Measurements from ENCODE around the gene AGBL4. TPM values are rescaled to one million over a fixed set of nuclear protein-coding genes. Genes with fewer than 3 reads are reported as not detected.

The AGBL4 gene
- total RNA-seq, 1 experiment from 2014 or later, result not detected

GRCh38 chr1:48701445-48701844 is 1322.3 kb downstream of the AGBL4 start:
- Histone ChIP-seq H3K4me3 (ENCODE audit: low read depth, low read length) (no peak overlapping the region), H3K36me3 (ENCODE audit: control insufficient read depth, insufficient read depth, low read length) (no peaks in the 10 kb centered on the region), H3K9me3 (no peaks in the 10 kb centered on the region), H3K27me3 (replicated peaks; ENCODE audit: control insufficient read depth, insufficient read depth, low read length) (no peaks in the 10 kb centered on the region), H3K4me1 (no peaks in the 10 kb centered on the region)
- H3K36me3 Mint-ChIP-seq (ENCODE audit: insufficient read depth, unreplicated experiment), result no peaks in the 10 kb centered on the region
- H3K27me3 Mint-ChIP-seq (ENCODE audit: insufficient read depth, unreplicated experiment), result peaks cover 12% of the 10 kb centered on the region
- DNase-seq, result no peak
- no peaks in the 10 kb centered on the region for H3K9me3 Mint-ChIP-seq (ENCODE audit: unreplicated experiment)
- BruUV-seq (replicated peaks), result no TSS peak
- ChIA-PET CTCF (interaction anchor here (0.7 kb wide), 1 partner anchor 142 kb away, joined by 4 read pairs; no protein-coding TSS in a partner anchor), POLR2A (no interaction called here)
- no peak overlapping the region for H3K4me3 Mint-ChIP-seq (ENCODE audit: unreplicated experiment)
- H3K27ac Mint-ChIP-seq (ENCODE audit: unreplicated experiment), result no peak overlapping the region
- TF ChIP-seq CTCF (IDR thresholded peaks at IDR 0.05; ENCODE audit: insufficient read depth in 1 of 2, low read depth in 1 of 2, low read length in 1 of 2, severe bottlenecking in 1 of 2, unreplicated experiment in 1 of 2), result no peak
- no peaks in the 10 kb centered on the region for H3K4me1 Mint-ChIP-seq (ENCODE audit: low read depth, unreplicated experiment)
- intact Hi-C loops (cut with micrococcal nuclease; ENCODE audit: unreplicated experiment), result no loop called here

- Mint-ChIP-seq H3K27ac (ENCODE audit: unreplicated experiment) (no peak overlapping the region), H3K36me3 (ENCODE audit: insufficient read depth, unreplicated experiment) (no peaks in the 10 kb centered on the region), H3K27me3 (ENCODE audit: insufficient read depth, unreplicated experiment) (peaks cover 11% of the 10 kb centered on the region), H3K4me3 (ENCODE audit: unreplicated experiment) (no peak overlapping the region), H3K4me1 (ENCODE audit: low read depth, unreplicated experiment) (no peaks in the 10 kb centered on the region), H3K9me3 (ENCODE audit: unreplicated experiment) (no peaks in the 10 kb centered on the region)
- H3K9me3 ChIP-seq, result no peaks in the 10 kb centered on the region
- no peaks in the 10 kb centered on the region for H3K27me3 ChIP-seq (replicated peaks; ENCODE audit: control insufficient read depth, insufficient read depth, low read length)
- peak; percentile 42 to 64 for DNase-seq
- no peak overlapping the region for H3K4me3 ChIP-seq (ENCODE audit: low read depth, low read length)
- BruUV-seq (replicated peaks), result no TSS peak
- POLR2A ChIA-PET, result no interaction called here
- intact Hi-C loops (cut with micrococcal nuclease; ENCODE audit: unreplicated experiment), result loop anchor here (1.0 kb wide), 2 partner anchors 125 to 145 kb away; no protein-coding TSS in a partner anchor
- no peaks in the 10 kb centered on the region for H3K4me1 ChIP-seq
- no peaks in the 10 kb centered on the region for H3K36me3 ChIP-seq (ENCODE audit: control insufficient read depth, insufficient read depth, low read length)
- peak; percentile 72 to 78 for TF ChIP-seq CTCF (IDR thresholded peaks at IDR 0.05; ENCODE audit: insufficient read depth in 1 of 2, low read depth in 1 of 2, low read length in 1 of 2, severe bottlenecking in 1 of 2, unreplicated experiment in 1 of 2)
- CTCF ChIA-PET, result no interaction called here
These were observed 1326.6 kb downstream of the AGBL4 start for GRCh38 chr1:48697066-48697707.

GRCh38 chr1:48695161-48695560 is 1328.6 kb downstream of the AGBL4 start:
- no peaks in the 10 kb centered on the region for H3K9me3 ChIP-seq
- ChIA-PET POLR2A (no interaction called here), CTCF (no interaction called here)
- no peak for TF ChIP-seq CTCF (IDR thresholded peaks at IDR 0.05; ENCODE audit: insufficient read depth in 1 of 2, low read depth in 1 of 2, low read length in 1 of 2, severe bottlenecking in 1 of 2, unreplicated experiment in 1 of 2)
- H3K27ac Mint-ChIP-seq (ENCODE audit: unreplicated experiment), result no peak overlapping the region
- H3K9me3 Mint-ChIP-seq (ENCODE audit: unreplicated experiment), result no peaks in the 10 kb centered on the region
- peaks cover 9% of the 10 kb centered on the region for H3K27me3 Mint-ChIP-seq (ENCODE audit: insufficient read depth, unreplicated experiment)
- no peak overlapping the region for H3K4me3 Mint-ChIP-seq (ENCODE audit: unreplicated experiment)
- no peak overlapping the region for H3K4me3 ChIP-seq (ENCODE audit: low read depth, low read length)
- intact Hi-C loops (cut with micrococcal nuclease; ENCODE audit: unreplicated experiment), result no loop called here
- no peaks in the 10 kb centered on the region for H3K4me1 ChIP-seq
- H3K27me3 ChIP-seq (replicated peaks; ENCODE audit: control insufficient read depth, insufficient read depth, low read length), result no peaks in the 10 kb centered on the region
- no peaks in the 10 kb centered on the region for H3K36me3 Mint-ChIP-seq (ENCODE audit: insufficient read depth, unreplicated experiment)
- no peaks in the 10 kb centered on the region for H3K36me3 ChIP-seq (ENCODE audit: control insufficient read depth, insufficient read depth, low read length)
- H3K4me1 Mint-ChIP-seq (ENCODE audit: low read depth, unreplicated experiment), result no peaks in the 10 kb centered on the region
- DNase-seq, result no peak
- no TSS peak for BruUV-seq (replicated peaks)
